Subcutaneous abdominal adipose tissue (tissue), 5 donors: ENCODE data around the gene SYT12.

Source experiments
- H3K27ac ChIP-seq: one replicate; pipeline ENCODE4 v1.7.0; 2013; ENCODE audit warnings: low read depth, mild to moderate bottlenecking, inconsistent platforms, low read length, moderate library complexity
- H3K27me3 ChIP-seq, 5 donors: one replicate each; pipeline ENCODE4 v1.7.0; 2013; ENCODE audit warnings: low read length in 5 of 5, inconsistent platforms in 1 of 5; ENCODE audit not compliant: control insufficient read depth in 5 of 5, insufficient read depth in 4 of 5
- H3K36me3 ChIP-seq, 5 donors: one replicate each; pipeline ENCODE4 v1.7.0; 2013; ENCODE audit warnings: low read length in 5 of 5; ENCODE audit not compliant: control insufficient read depth in 5 of 5, insufficient read depth in 5 of 5
- H3K4me1 ChIP-seq, 5 donors: one replicate each; pipeline ENCODE4 v1.7.0; 2013; ENCODE audit warnings: low read length in 5 of 5, mild to moderate bottlenecking in 3 of 5, moderate library complexity in 1 of 5; ENCODE audit not compliant: control insufficient read depth in 5 of 5, insufficient read depth in 5 of 5
- H3K4me3 ChIP-seq, 5 donors: one replicate each; pipeline ENCODE4 v1.7.0; 2013; ENCODE audit warnings: low read length in 5 of 5, low read depth in 1 of 5
- H3K9ac ChIP-seq, 5 donors: one replicate each; pipeline ENCODE4 v1.7.0; 2013; ENCODE audit warnings: low read length in 5 of 5, mild to moderate bottlenecking in 4 of 5, moderate library complexity in 3 of 5
- H3K9me3 ChIP-seq, 5 donors: one replicate each; pipeline ENCODE4 v1.7.0; 2013; ENCODE audit warnings: low read length in 5 of 5; ENCODE audit not compliant: control insufficient read depth in 5 of 5
- donor health status: healthy.
- donor health status: healthy.
- donor health status: healthy.
- donor health status: healthy.
- donor health status: healthy.

SYT12 gene

GRCh38 chr11:67082071-67082791 is 59.3 kb downstream of the SYT12 start:
- no peaks in the 10 kb centered on the region for H3K36me3 ChIP-seq
- no peak overlapping the region for H3K27ac ChIP-seq
- peaks cover 0 to 6% (median 5%) of the 10 kb centered on the region in 5 donors for H3K27me3 ChIP-seq
- H3K9ac ChIP-seq, result peak overlapping the region in 1 of 5 donors; percentile 41
- no peaks in the 10 kb centered on the region for H3K9me3 ChIP-seq
- peaks cover 0 to 11% (median 9%) of the 10 kb centered on the region in 5 donors for H3K4me1 ChIP-seq
- H3K4me3 ChIP-seq, result peak overlapping the region in 3 of 5 donors; percentile 24 to 50 (median 33)

DNA sequence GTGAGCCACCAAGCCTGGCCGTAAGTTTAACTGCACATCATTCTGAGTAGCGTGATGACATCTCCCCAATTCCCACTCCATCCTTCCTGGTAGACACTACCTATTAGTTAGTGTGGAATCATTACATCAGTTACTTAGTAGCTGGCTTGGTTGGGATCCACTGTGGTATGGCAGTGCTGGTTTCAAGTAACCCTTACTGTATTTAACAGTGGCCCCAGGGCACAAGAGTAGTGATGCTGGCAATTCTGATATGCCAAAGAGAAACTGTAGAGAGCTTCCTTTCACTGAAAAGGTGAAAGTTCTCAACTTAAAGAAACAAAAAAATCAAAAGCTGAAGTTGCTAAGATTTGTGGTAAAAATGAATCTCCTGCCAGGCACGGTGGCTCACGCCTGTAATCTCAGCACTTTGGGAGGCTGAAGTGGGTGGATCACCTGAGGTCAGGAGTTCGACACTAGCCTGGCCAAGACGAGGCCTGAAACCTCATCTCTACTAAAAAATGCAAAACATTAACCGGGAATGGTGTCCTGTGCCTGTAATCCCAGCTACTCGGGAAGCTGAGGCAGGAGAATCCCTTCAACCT is 60.9 kb downstream of the SYT12 start:
- Histone ChIP-seq H3K4me3 (no peak overlapping the region), H3K4me1 (peaks cover 0 to 11% (median 9%) of the 10 kb centered on the region in 5 donors), H3K36me3 (no peaks in the 10 kb centered on the region), H3K9ac (no peak overlapping the region), H3K27me3 (no peaks in the 10 kb centered on the region), H3K27ac (no peak overlapping the region), H3K9me3 (no peaks in the 10 kb centered on the region)

DNA sequence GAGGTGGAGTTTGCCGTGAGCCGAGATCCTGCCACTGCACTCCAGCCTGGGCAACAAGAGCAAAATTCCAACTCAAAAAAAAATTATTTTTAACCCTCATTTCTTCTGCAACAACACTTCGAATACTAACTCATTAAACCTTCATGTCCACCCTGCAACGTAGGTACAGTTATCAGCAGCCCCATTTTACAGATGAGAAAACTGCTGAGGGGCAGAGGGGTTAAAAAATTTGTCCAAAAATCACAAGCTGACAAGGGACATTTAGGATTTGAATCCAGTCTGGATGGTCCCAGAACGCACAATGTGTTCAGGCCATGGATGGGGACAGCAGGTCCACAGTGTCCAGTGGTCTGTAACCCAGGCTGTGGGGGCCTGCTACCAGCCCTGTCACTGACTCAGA is 62.7 kb downstream of the SYT12 start:
- no peak overlapping the region for H3K9ac ChIP-seq
- H3K27me3 ChIP-seq, result no peaks in the 10 kb centered on the region
- peaks cover 0 to 11% (median 9%) of the 10 kb centered on the region in 5 donors for H3K4me1 ChIP-seq
- no peak overlapping the region for H3K27ac ChIP-seq
- H3K4me3 ChIP-seq, result no peak overlapping the region
- no peaks in the 10 kb centered on the region for H3K36me3 ChIP-seq
- H3K9me3 ChIP-seq, result no peaks in the 10 kb centered on the region

DNA sequence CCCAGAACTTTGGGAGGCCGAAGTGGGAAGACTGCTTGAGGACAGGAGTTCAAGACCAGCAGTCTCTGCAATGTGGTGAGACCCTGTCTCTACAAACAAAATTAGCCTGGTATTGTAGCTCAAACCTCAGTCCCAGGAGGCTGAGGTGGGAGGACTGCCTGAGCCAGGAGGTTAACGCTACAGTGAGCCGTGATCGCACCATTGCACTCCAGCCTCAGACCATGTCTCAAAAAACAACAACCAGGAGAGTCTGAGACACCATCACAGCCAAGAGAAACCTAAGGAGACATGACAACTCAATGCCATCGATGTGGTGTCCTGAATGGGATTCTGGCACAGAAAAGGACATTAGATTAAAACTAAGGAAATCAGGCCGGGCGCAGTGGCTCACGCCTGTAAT is 67.8 kb downstream of the SYT12 start:
- no peak overlapping the region for H3K9ac ChIP-seq
- no peaks in the 10 kb centered on the region for H3K4me1 ChIP-seq
- no peak overlapping the region for H3K4me3 ChIP-seq
- H3K9me3 ChIP-seq, result no peaks in the 10 kb centered on the region
- H3K27me3 ChIP-seq, result peaks cover 0 to 4% (median 0%) of the 10 kb centered on the region in 5 donors
- no peak overlapping the region for H3K27ac ChIP-seq
- H3K36me3 ChIP-seq, result no peaks in the 10 kb centered on the region

DNA sequence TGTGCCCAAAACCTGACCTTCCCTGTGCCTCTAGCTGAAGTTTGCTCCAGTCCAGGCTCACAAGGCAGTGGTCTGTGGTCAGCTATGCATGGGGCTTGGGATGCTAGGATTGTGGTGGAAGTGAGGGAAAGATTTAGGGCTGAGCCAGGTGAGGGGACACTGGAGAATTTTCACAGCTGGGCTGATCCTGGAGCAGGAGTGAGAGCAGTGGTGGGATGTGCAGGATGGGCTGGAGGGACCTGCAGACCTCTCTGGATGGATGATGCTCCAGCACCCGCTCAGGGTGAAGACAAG is 72.2 kb downstream of the SYT12 start:
- H3K4me3 ChIP-seq, result no peak overlapping the region
- no peak overlapping the region for H3K27ac ChIP-seq
- no peaks in the 10 kb centered on the region for H3K9me3 ChIP-seq
- H3K4me1 ChIP-seq, result peaks cover 0 to 13% (median 10%) of the 10 kb centered on the region in 5 donors
- no peak overlapping the region for H3K9ac ChIP-seq
- H3K27me3 ChIP-seq, result peaks cover 0 to 4% (median 0%) of the 10 kb centered on the region in 5 donors
- H3K36me3 ChIP-seq, result no peaks in the 10 kb centered on the region

DNA sequence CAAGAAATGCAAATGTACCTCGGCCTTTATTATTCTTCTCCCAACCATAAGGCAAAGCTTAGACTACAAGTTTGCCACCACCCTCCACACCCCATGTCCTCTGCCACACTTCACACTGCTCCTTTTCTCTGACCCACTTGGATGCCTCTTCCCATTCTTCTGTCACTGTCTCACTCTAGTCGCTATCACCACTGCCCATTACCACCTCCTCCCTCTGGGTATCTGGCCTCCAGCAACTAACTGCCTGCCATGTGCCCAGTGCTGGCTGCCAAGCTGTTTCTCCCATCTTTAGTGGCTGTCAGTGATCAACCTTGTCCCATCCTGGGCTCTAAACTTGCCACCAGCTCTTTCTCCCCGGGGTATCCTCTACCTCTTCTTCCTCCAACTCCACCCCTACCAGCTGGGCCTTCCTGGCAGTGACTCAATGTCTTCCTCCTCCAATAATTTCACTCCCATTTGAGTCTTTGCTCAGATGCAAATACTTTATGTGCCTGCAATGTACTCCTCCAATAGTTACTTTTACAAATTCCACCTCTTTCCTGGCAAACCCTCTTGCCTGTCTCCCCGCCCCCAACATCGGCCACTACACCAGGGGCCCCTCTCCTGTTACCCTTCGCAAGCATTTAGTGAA is 76.0 kb downstream of the SYT12 start:
- H3K27me3 ChIP-seq, result no peaks in the 10 kb centered on the region
- no peaks in the 10 kb centered on the region for H3K36me3 ChIP-seq
- no peaks in the 10 kb centered on the region for H3K9me3 ChIP-seq
- peaks cover 0 to 14% (median 10%) of the 10 kb centered on the region in 5 donors for H3K4me1 ChIP-seq
- no peak overlapping the region for H3K4me3 ChIP-seq
- H3K9ac ChIP-seq, result no peak overlapping the region
- H3K27ac ChIP-seq, result no peak overlapping the region

DNA sequence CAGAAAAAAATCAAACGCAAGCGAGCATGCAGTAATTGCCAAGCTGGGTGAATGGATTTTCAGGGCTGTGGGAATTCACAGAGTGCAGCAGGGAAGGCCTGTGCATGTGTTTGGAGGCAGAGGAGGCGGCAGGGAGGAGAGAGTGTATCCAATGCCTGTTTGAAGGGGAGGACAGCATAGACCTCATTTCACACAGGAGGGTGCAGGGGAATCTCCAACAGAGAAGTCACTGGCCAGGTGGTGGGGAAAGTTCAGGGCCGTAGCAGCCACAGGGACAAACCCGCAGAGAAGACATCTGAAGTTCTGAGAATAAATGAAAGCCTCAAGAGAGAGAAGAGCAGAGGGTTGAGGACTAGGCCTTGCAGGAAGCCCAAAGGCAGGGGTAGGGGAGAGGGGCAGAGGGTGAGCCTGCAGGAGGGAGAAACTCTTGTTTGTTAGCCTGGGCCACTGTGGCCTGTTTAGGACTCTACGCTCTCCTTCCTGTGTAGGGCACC is 76.9 kb downstream of the SYT12 start:
- H3K9me3 ChIP-seq, result no peaks in the 10 kb centered on the region
- H3K4me1 ChIP-seq, result peaks cover 0 to 14% (median 10%) of the 10 kb centered on the region in 5 donors
- no peak overlapping the region for H3K27ac ChIP-seq
- no peak overlapping the region for H3K4me3 ChIP-seq
- H3K9ac ChIP-seq, result no peak overlapping the region
- no peaks in the 10 kb centered on the region for H3K36me3 ChIP-seq
- H3K27me3 ChIP-seq, result no peaks in the 10 kb centered on the region
